Cerebellar nuclear complex (tissue), 1 donor: Measurements from ENCODE around the gene ESRRA.

Source experiments
- DNase-seq, 2 experiments: peaks; one replicate each; lab custom pipeline; 2025; lab: John Stamatoyannopoulos, UW

Gene ESRRA

DNA sequence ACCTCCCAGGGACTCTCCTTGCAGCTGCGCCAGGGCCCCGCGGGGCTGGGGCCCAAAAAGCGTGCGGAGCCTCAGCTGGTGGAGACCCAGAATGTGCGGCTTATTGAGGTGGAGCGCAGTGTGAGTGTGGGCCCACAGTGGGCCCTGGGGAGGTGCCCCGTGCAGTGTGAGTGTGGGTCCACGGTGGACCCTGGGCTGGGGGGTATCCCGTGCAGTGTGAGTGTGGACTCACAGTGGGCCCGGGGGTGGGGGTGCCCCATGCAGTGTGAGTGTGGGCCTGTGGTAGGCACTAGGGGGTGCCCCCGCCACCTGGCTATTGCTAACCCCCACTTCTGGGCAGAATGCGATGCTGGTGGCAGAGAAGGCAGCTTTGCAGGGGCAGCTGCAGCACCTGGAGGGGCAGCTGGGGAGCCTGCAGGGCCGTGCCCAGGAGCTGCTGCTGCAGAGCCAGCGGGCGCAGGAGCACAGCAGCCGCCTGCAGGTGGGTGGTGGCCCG lies 45.9 kb downstream of the ESRRA start:
- DNase-seq: no peak

DNA sequence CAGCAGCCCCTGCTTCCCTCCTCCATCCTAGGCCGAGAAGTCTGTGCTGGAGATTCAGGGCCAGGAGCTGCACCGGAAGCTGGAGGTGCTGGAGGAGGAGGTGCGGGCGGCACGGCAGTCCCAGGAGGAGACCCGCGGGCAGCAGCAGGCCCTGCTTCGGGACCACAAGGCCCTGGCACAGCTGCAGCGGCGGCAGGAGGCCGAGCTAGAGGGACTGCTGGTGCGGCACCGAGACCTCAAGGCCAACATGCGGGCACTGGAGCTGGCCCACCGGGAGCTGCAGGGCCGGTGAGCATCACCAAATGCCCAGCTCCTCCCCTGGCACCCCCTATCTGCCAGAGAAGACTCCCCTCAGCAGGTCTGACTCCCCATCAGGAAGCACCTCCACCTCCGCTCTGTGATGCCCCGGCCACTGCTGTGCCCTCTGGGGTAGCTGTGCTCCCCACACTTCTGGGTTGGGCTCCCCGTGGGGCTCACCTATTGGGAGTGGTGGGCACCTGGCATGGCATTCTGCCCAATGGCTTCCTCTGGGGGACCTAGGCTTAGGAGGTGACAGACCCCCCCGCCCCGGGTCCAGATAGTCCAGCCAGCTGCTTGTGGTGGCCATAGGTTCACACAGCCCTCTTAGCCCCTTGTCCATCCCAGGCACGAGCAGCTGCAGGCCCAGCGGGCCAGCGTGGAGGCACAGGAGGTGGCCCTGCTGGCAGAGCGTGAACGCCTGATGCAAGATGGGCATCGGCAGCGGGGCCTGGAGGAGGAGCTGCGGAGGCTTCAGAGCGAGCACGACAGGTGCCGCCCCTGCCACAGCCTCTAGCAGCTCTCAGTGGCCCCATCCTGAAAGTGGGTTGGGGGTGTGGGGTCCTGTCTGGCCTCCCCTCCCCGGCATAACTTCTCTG lies 47.0 kb downstream of the ESRRA start:
- no peak for DNase-seq

DNA sequence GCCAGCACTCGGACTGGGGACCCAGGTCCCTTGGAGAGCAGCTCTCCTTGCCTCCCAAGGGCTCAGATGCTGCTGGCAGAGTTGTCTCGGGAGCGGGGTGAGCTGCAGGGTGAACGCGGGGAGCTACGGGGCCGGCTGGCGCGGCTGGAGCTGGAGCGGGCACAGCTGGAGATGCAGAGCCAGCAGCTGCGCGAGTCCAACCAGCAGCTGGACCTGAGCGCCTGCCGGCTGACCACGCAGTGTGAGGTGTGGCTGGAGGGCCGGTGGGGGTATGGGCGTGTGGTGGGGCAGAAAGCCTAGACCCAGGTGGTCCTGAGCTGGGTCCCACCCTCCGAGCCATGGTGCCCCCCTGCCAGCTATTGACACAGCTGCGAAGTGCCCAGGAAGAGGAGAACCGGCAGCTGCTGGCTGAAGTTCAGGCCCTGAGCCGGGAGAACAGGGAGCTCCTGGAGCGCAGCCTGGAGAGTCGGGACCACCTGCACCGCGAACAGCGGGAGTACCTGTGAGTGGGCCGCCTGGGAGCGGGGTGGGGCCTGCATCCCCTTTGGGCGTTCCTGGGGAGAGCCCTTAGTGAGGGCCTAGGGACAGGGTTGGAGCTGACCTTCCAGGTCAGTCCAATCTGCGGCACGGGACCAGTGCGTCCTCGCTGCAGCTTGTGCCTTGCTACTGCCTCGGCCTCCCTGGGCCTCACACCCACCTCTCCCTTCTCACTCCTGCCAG lies 47.8 kb downstream of the ESRRA start:
- no peak for DNase-seq

DNA sequence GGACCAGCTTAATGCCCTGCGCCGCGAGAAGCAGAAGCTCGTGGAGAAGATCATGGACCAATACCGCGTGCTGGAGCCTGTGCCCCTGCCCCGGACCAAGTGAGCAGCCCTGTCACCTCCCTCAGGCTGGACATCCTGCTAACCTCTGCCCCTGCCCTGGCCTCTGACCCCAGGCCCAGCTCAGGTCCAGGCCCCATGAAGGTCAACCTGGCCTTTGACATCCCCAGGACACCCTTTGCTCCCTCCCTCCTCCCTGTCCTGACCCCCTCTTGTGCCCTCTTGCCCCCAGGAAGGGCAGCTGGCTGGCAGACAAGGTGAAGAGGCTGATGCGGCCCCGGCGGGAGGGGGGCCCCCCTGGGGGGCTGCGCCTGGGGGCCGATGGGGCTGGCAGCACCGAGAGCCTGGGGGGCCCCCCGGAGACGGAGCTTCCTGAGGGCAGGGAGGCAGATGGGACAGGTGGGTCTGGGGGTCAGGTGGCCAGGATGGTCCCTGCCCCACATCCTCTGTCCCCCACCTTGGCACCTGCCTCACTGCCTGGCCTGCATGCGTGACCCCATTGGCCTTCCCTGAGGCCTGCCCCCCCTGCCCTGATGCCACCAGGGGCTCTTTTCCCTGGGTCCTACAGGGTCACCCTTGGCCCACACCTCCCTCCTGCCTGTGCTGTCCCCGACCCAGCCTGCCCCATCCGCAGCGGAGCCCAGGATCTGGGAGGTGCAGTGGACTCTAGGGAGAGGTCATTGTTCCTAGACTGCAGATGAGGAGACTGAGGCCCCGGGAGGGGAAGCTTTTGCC lies 48.6 kb downstream of the ESRRA start:
- no peak for DNase-seq

DNA sequence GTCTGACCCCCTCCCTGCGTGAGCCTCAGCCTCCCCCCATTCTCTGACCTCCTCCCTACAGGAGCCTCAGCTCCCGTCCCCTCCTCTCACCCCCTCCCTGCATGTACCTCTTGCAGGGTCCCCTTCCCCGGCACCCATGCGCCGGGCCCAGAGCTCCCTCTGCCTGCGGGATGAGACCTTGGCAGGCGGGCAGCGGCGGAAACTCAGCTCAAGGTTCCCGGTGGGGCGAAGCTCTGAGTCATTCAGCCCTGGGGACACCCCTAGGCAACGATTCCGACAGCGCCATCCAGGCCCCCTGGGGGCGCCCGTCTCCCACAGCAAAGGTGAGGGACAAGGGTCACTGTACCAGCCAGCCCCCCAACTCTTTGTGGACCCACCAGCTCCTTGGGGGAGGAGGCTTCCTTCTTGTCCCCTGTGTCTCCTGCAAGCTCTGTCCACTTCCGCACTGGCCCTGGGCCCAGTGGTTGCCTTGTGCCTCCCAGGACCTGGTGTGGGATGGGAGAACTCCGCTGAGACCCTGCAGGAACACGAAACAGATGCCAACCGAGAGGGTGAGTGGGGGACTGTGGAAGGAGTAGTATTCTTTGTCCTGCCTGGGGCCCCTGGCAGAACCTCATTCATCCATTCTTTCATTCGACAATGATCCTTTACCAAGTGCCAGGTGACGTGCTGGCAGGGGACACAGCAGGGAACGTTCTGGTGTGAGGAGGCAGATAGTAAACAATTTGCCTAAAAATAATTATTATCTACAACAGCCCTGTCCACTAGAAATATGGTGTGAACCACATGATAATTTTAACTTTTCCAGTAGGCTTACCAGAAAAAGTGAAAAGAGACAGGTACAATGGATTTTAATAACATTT lies 50.0 kb downstream of the ESRRA start:
- peak in 1 of 2 experiments; percentile 82 for DNase-seq

DNA sequence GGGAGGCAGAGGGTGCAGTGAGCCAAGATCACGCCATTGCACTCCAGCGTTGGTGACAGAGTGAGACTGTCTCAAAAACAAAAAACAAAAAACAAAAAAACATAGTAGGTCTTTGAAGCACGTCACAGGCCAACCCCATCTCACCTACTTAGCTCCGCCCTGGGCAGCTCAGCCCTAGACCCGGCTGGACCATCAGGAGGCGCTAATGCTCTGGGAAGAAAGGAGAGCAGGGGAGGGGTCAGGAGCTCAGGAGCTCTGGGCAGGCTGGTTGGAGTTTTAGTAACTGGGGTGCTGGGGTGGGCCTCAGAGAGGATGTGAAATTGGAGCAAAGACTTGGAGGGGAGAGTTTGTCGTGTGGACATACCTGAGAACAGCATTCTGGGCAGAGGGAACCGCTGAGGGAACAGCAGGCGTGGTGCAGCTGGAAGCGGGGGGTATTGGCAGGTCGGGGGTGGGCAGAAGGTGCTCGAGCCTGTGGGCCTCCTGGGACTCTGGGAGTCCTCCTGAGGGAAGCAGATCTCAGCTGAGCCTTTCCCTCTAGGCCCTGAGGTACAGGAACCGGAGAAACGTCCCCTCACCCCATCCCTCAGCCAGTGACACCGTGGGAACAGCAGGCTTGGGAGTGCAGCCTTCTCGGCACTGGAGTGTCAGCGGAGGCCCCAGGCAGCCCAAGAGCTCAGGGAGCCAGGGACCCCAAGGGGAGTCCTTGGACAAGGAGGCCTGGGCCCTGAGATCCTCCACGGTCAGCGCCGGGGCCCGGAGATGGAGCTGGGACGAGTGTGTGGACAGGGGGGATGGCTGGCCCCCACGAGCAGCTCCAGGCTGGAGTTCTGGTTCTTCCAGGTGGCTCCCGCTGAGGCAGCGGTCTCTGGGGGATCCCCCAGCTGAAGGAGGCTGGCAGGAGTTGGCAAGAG lies 51.4 kb downstream of the ESRRA start:
- peak in 1 of 2 experiments; percentile 31 for DNase-seq

DNA sequence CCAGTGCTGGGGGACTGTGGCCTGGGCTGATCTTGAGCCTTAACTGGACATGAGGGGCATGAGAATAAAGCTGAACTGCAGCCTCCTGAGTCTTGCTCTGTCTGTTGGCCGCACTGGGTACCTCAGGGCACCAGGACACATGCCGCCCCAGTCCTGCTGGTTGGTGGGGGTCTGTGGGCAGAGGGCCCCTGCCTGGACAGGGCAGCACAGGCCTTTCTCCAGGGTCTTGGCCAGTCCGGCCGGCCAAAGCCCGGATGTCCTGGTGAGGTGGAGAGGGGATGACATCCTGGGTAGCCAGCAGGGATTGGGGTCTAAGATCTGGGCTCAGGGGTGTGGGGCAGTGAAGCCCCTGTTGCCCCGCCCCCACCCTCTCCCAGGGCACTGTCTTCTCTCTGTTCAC lies 52.1 kb downstream of the ESRRA start:
- no peak for DNase-seq

DNA sequence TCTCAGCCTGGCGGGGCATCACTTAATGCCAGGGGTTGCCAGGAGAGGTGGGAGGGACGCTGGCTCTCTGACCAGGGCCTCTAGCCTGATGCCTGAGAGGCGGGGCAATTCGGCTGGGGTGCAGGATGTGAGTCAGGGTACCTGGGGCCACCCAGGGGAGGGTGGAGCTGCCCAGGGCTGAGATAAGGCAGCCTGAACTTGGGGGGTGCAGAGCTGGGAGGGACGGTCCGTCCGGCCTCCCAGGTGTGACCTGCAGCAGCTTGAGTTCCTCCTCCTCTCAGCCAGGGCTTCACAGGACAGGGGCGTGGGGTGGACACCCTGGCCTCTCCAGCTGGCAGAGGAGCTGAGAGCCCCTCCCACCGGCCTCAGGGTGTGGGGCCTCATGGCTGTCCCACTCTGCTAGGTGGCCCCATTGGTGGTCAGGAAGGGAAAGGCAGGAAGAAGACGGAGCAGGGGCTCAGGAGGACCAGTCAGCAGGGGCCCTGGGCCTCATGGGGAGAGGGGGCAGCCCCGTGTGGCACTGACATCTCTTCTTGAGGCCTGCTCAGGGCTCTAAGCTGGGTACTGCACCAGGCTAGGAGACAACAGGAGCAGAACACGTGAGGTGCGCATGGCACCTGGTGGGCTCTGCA lies 52.7 kb downstream of the ESRRA start:
- no peak for DNase-seq

DNA sequence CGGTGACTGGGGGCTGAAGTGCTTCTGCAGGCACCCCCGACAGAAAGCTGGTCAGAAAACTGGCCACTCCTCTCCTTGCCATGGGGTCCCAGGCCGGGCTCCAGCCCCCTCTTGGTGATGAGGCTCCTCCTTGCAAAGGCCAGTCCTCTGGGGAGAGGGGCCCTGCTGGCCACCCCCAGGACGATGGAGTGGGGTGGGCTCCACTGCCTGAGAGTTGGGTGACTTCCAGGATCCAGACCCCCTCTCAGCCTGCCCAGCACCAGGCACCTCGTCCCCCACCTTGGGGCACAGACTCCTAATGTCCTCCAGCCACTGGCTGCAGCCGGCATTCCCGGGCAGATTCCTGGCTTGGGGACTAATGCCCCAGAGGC lies 53.2 kb downstream of the ESRRA start:
- no peak for DNase-seq

DNA sequence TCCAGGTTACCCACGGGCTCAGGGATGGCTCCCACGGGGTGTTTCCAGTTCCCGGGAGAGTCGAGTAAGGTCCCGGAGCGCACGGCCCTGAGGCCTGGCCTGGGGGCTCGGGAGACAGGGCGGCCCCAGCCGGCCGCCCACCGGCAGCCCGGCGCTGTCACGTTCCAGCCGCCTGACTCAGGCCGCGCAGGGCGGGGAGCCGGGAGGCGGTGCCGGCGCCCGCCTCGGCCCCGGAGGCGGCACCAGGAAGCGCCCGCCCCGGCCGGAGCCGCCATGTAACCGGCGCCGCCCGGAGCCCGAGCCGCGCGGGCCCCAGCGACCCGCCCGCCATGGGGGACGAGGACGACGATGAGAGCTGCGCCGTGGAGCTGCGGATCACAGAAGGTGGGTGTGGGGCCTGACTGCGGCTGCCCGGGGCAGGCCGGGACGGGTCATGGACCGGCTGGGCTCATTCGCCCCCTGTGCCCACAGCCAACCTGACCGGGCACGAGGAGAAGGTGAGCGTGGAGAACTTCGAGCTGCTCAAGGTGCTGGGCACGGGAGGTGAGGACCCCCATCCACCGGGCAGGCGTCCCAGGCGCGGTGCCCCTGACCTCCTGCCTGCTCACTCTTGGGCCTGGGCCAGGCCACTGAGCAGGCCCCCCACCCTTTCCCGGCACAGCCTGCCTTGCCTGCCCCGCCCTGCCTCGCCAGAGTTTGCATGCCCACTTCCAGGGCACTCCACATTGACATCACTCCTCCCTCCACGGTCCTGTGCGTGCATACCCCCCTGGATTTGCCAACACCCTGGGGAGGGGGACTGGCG lies 53.8 kb downstream of the ESRRA start, which contains the start of gene RPS6KA4:
RPS6KA4 (plus strand) TSS at position 256 of the 805 bp plus-strand sequence; CDS start at position 330, 74 bp downstream.
- DNase-seq: no peak

DNA sequence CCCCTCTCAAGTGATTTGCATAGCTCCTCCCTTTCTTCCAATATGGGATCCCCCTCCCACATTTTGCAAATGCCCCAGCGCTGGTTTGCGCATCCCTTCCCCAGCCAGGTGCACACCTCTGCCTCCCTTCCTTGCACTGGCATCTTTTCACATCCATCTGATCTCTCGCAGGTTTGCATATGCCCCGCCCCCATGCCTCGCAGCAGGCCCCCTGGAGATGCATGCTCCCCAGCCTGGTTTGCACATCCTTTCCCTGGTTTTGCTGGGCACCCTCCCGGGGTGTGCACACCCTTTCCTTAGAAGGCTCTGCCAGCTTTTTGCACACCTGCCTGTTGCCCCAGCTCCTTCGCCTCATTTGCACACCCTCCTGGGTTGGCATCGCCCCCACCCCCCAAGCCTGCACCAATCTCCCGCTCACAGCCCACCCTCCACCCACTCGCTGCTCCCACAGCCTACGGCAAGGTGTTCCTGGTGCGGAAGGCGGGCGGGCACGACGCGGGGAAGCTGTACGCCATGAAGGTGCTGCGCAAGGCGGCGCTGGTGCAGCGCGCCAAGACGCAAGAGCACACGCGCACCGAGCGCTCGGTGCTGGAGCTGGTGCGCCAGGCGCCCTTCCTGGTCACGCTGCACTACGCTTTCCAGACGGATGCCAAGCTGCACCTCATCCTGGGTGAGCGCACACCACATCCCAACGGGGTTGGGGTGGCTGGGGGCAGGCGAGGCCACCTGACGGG lies 54.6 kb downstream of the ESRRA start:
- DNase-seq: no peak

DNA sequence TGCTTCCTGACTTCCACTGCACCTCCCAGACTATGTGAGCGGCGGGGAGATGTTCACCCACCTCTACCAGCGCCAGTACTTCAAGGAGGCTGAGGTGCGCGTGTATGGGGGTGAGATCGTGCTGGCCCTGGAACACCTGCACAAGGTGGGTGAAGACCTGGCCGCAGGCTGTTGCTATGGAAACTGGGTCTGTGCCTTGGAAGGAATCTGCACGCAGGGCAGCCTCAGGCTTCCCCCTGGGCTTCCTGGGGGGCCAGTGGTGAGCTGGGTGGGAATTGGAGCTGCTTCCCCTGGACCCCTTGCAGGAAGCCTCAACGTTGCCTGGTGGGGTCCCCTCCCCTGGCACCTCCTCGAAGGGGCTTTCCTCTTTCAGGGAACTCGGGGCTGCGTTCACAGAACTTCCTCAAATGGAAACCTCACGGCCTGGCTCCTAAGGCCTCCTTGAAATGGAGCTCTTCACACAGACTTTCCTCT lies 55.2 kb downstream of the ESRRA start:
- DNase-seq: no peak

DNA sequence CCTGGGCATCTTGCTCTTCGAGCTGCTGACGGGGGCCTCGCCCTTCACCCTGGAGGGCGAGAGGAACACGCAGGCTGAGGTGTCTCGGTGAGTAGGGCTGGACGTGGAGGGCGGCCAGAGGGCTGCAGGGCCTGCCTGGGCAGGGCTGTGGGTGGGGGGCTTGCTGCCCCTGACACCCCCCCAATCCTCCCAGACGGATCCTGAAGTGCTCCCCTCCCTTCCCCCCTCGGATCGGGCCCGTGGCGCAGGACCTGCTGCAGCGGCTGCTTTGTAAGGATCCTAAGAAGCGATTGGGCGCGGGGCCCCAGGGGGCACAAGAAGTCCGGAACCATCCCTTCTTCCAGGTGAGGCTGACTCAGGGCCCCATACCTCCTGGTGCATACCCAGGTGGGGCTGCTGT lies 56.3 kb downstream of the ESRRA start:
- no peak for DNase-seq

DNA sequence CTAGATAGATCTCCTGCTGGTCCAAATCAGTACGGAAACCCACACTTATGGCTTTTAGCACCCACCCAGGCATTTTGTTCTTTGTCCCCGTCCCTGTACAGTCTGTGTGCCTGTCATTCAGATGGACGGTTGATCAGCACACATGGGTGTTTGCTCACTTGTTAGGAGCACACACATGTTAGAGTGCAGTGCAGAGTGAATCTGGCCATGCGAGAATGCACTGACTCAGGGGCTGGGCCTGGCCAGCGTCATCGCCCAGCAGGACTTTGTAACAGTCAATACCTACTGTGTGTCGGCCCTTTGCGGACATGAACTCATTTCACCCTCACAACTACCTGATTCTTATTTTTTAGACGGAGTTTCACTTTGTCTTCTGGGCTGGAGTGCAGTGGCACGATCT lies 57.0 kb downstream of the ESRRA start:
- no peak for DNase-seq

DNA sequence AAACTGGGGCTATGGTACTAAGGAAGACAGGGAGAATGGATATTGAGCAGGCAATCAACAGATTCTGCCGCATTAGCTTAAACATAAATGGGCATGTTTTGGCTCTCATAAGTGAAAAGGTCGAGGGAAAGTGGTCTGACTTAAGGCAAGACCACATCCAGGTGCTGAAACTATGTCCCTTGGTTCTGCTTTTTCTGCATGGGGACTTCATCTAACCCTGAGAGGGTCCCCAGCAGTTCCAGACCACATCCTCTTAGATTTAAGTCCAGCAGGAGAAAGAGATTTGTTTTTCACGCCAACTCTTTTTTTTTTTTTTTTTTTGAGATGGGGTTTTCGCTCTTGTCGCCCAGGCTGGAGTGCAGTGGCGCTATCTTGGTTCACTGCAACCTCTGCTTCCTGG lies 59.1 kb downstream of the ESRRA start:
- DNase-seq: no peak

DNA sequence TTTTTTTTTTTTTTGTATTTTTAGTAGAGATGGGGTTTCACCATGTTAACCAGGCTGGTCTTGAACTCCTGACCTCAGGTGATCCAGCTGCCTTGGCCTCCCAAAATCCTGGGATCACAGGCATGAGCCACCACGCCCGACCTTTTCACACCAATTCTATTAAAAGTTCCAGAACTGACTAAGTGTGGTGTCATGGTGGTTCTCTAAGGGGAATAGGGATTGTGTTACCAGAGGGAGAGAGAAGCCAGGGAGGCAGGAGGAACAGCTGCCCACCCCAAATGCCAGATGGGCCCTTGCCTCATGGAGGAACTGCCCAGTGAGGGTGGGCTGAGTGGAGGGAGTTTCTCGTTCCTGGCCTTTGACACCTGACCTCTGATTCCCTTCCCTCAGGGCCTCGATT lies 59.6 kb downstream of the ESRRA start:
- DNase-seq: no peak
